K562 (cell line): Measurements from ENCODE around the gene SLC6A9. TPM values are rescaled to one million over a fixed set of nuclear protein-coding genes. Genes with fewer than 3 reads are reported as not detected.

ENCODE experiments used
- CEBPZ ChIP-seq: fragments of 150-350 bp; IDR thresholded peaks from 2 replicates; pipeline ENCODE4 v1.6.1; 2014; ENCODE audit warnings: low read depth, mild to moderate bottlenecking, low read length, borderline replicate concordance
- CREB3 ChIP-seq: fragments of 450-650 bp; conservative IDR thresholded peaks from 2 replicates; pipeline ENCODE4 v1.6.1; 2016; ENCODE audit warnings: missing genetic modification characterization, low read depth, mild to moderate bottlenecking, missing compliant biosample characterization, moderate library complexity
- ETS2 ChIP-seq: IDR thresholded peaks from 2 replicates; pipeline ENCODE4 v1.6.1; 2016; ENCODE audit warnings: borderline replicate concordance, missing genetic modification characterization, mild to moderate bottlenecking, moderate library complexity, missing compliant biosample characterization; ENCODE audit not compliant: poor library complexity, severe bottlenecking
- EWSR1 ChIP-seq: fragments of 450-650 bp; IDR thresholded peaks from 2 replicates; pipeline ENCODE4 v1.6.1; 2018; ENCODE audit warnings: borderline replicate concordance, mild to moderate bottlenecking, low read depth, moderate library complexity; ENCODE audit not compliant: partially characterized antibody
- GTF2F1 ChIP-seq: IDR thresholded peaks from 2 replicates; pipeline ENCODE4 v1.6.1; 2011; ENCODE audit warnings: low read depth, low read length, improper control_type of control experiment
- KDM2B ChIP-seq: fragments of 250-450 bp; sonication (Bioruptor Pico); IDR thresholded peaks from 2 replicates; pipeline ENCODE4 v1.8.0; 2021; ENCODE audit warnings: mild to moderate bottlenecking, moderate library complexity
- MED1 ChIP-seq: sonication (generic); formaldehyde crosslinking; IDR thresholded peaks from 2 replicates; pipeline ENCODE4 v1.8.1; 2023; ENCODE audit warnings: missing genetic modification reagents, borderline replicate concordance
- MITF ChIP-seq: IDR thresholded peaks from 2 replicates; pipeline ENCODE4 v1.6.1; 2014; ENCODE audit warnings: antibody characterized with exemption
- POLR2G ChIP-seq: fragments of 200-400 bp; formaldehyde crosslinking; IDR thresholded peaks from 2 replicates; pipeline ENCODE4 v1.6.1; 2017; ENCODE audit warnings: low read depth, mild to moderate bottlenecking, antibody characterized with exemption, low read length, moderate library complexity
- SUPT5H ChIP-seq: fragments of 450-650 bp; IDR thresholded peaks from 2 replicates; pipeline ENCODE4 v1.6.1; 2016
- TCFL5 ChIP-seq: fragments of 250-450 bp; sonication (Bioruptor Pico); conservative IDR thresholded peaks from 2 replicates; pipeline ENCODE4 v1.6.1; 2021; ENCODE audit warnings: mild to moderate bottlenecking, moderate library complexity, matching md5 sums
- THRA ChIP-seq: fragments of 450-650 bp; IDR thresholded peaks from 2 replicates; pipeline ENCODE4 v1.6.1; 2017; ENCODE audit warnings: mild to moderate bottlenecking, moderate library complexity
- YY1 ChIP-seq, 3 experiments: IDR thresholded peaks; 2 replicates each; pipeline ENCODE4 v1.6.1; 2011; ENCODE audit warnings: low read length in 2 of 3, mild to moderate bottlenecking in 2 of 3, moderate library complexity in 2 of 3, borderline replicate concordance in 1 of 3, control low read depth in 1 of 3, low read depth in 1 of 3; ENCODE audit not compliant: insufficient read depth in 3 of 3, insufficient replicate concordance in 2 of 3, control insufficient read depth in 1 of 3, insufficient read length in 1 of 3; ENCODE audit errors: extremely low read depth in 1 of 3
- ZMIZ1 ChIP-seq, 2 experiments: fragments of 150-350 bp in 1 of 2; IDR thresholded peaks; 2 replicates each; pipeline ENCODE4 v1.6.1; 2012 to 2016; ENCODE audit warnings: low read depth in 2 of 2, low read length in 2 of 2, mild to moderate bottlenecking in 1 of 2, moderate library complexity in 1 of 2
- polyA plus RNA-seq, 8 experiments: library from polyadenylated mRNA; depleted of rRNA in 4 of 8; stranded (reverse) in 5 of 8; unstranded in 3 of 8; fragments of >200 nt; fragmentation: Nextera tagmentation in 2 of 8; fragmentation: Illumina TruSeq in 1 of 8; extraction: Ambion mirVana in 2 of 8; extraction: Trizol in 1 of 8; gene quantifications; 2 replicates each; pipeline versions ENCODE4 v1.2.1 to v1.2.3, GENCODE V29; 2011 to 2014; ENCODE audit warnings: inconsistent platforms in 1 of 8, missing spikeins in 1 of 8
- total RNA-seq, 7 experiments: library from RNA; depleted of rRNA in 6 of 7; stranded (reverse); fragments of >200 nt in 6 of 7; fragmentation: Illumina TruSeq in 2 of 7; extraction: Trizol in 2 of 7; gene quantifications; 2 replicates each; pipeline versions ENCODE4 v1.2.1 to v1.2.3, GENCODE V29; 2011 to 2021; ENCODE audit warnings: low replicate concordance in 1 of 7

SLC6A9 gene
- total and polyA plus RNA-seq, 9 of the 15 experiments (the other 6 are each of a cell fraction or from before 2014, with no cell fraction given): 0.17 to 18.7 (median 2.9) TPM

- TF ChIP-seq KDM2B (no peak), MITF (no peak), MED1 (CRISPR knock-in tag) (no peak), ZMIZ1 (IDR thresholded peaks at IDR 0.05; ENCODE audit: low read depth in 2 of 2, low read length in 2 of 2) (no peak; a peak in 1 of 4 replicates), CEBPZ (no peak), POLR2G (peak; percentile 89), THRA (no peak), ETS2 (tag) (no peak), YY1 (IDR thresholded peaks at IDR 0.05; ENCODE audit: borderline replicate concordance in 1 of 3, control insufficient read depth in 1 of 3, extremely low read depth in 1 of 3, insufficient read depth in 3 of 3, insufficient read length in 1 of 3, insufficient replicate concordance in 2 of 3, low read depth in 1 of 3, low read length in 2 of 3) (peak in 1 of 3 experiments; percentile 37), SUPT5H (peak; percentile 77), CREB3 (no peak), TCFL5 (CRISPR knock-in tag) (no peak), GTF2F1 (no peak), EWSR1 (no peak)
These were observed 39.6 kb downstream of the SLC6A9 start, which contains the start of gene CCDC24 (continued) for GRCh38 chr1:43991476-43992231.
